SU-DHL-6 (cell line): ENCODE results near the gene ESYT2.

Source experiments
- EZH2phosphoT487 ChIP-seq: fragments of 200-600 bp; sonication (generic), shearing (Covaris generic); conservative IDR thresholded peaks from 2 replicates; pipeline ENCODE4 v1.6.1; 2018; ENCODE audit warnings: mild to moderate bottlenecking, antibody characterized with exemption, low read length, moderate library complexity, mixed read lengths
- TF ChIP-seq, protein P1 (sequence below): fragments of 200-600 bp; sonication (generic); IDR thresholded peaks from one replicate; pipeline ENCODE4 v1.5.1; 2017; ENCODE audit warnings: antibody characterized with exemption, mild to moderate bottlenecking, low read length, moderate library complexity; ENCODE audit not compliant: insufficient read depth, poor library complexity, severe bottlenecking

DNA sequence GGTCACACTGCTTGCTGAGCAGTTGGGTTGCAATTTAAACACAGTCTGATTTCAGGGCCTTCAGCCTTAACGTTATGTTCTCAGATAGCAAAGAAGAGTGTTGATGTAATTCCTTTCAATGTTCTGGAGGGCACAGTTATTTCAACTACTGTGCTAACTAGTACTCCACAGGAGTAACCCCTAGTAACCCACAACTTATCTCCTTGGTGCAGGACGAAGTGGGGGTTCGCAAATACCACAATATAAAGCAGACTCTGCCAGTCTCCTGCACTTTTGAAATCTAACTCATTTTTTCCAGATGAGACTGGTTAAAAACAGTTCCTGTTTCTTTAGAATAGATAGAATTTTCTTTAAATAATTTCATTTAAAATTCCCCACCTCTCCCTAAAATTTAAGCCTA is 77.6 kb downstream of the ESYT2 start:
- TF ChIP-seq, protein P1, sequence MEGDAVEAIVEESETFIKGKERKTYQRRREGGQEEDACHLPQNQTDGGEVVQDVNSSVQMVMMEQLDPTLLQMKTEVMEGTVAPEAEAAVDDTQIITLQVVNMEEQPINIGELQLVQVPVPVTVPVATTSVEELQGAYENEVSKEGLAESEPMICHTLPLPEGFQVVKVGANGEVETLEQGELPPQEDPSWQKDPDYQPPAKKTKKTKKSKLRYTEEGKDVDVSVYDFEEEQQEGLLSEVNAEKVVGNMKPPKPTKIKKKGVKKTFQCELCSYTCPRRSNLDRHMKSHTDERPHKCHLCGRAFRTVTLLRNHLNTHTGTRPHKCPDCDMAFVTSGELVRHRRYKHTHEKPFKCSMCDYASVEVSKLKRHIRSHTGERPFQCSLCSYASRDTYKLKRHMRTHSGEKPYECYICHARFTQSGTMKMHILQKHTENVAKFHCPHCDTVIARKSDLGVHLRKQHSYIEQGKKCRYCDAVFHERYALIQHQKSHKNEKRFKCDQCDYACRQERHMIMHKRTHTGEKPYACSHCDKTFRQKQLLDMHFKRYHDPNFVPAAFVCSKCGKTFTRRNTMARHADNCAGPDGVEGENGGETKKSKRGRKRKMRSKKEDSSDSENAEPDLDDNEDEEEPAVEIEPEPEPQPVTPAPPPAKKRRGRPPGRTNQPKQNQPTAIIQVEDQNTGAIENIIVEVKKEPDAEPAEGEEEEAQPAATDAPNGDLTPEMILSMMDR: no peak
- TF ChIP-seq EZH2phosphoT487: no peak
